Breast epithelium (tissue), 4 donors: ENCODE measurements around the gene PRKAB1. TPM values are rescaled to one million over a fixed set of nuclear protein-coding genes. Genes with fewer than 3 reads are reported as not detected.
A peak's percentile ranks its signal among the peaks of the same experiment; 100 is the strongest.

ENCODE experiments used
- DNase-seq, 2 donors: peaks; one replicate each; pipeline ENCODE4 v3.0.0-alpha.2; 2019; ENCODE audit warnings: low spot score in 2 of 2
- H3K27ac ChIP-seq, 2 donors: fragments of 200-600 bp; sonication (generic) in 1 of 2; one replicate each; pipeline ENCODE4 v1.5.1; 2016 to 2019; ENCODE audit warnings: mild to moderate bottlenecking in 1 of 2
- H3K27me3 ChIP-seq, 2 donors: fragments of 200-600 bp; sonication (generic) in 1 of 2; one replicate each; pipeline versions ENCODE4 v1.5.1 to v1.6.0; 2017 to 2019; ENCODE audit warnings: control low read depth in 1 of 2, mild to moderate bottlenecking in 1 of 2
- H3K36me3 ChIP-seq: fragments of 200-600 bp; one replicate; pipeline ENCODE4 v1.5.1; 2019
- H3K4me1 ChIP-seq, 2 donors: fragments of 200-600 bp; sonication (generic); one replicate each; pipeline ENCODE4 v1.5.1; 2016 to 2019; ENCODE audit warnings: control low read depth in 1 of 2
- H3K4me3 ChIP-seq, 3 donors: fragments of 200-600 bp; sonication (generic); 1 replicate in 2 of 3; 2 replicates in 1 of 3; pipeline ENCODE4 v1.5.1; 2016 to 2019; ENCODE audit warnings: mild to moderate bottlenecking in 3 of 3, moderate library complexity in 2 of 3
- H3K9me3 ChIP-seq, 2 donors: fragments of 200-600 bp; sonication (generic) in 1 of 2; one replicate each; pipeline ENCODE4 v1.5.1; 2016 to 2019; ENCODE audit warnings: control low read depth in 1 of 2
- CTCF ChIP-seq, 3 donors: fragments of 450-650 bp; IDR thresholded peaks; one replicate each; pipeline ENCODE4 v1.5.1; 2016 to 2017; ENCODE audit warnings: antibody characterized with exemption in 3 of 3, mild to moderate bottlenecking in 3 of 3, moderate library complexity in 3 of 3
- POLR2A ChIP-seq: fragments of 450-650 bp; IDR thresholded peaks from one replicate; pipeline ENCODE4 v1.6.1; 2016; ENCODE audit warnings: antibody characterized with exemption, mild to moderate bottlenecking, moderate library complexity
- POLR2AphosphoS5 ChIP-seq, 3 donors: sonication (generic); formaldehyde crosslinking; IDR thresholded peaks; one replicate each; pipeline ENCODE4 v1.6.1; 2017; ENCODE audit warnings: antibody characterized with exemption in 3 of 3
- intact Hi-C: fragments of 100-400 bp; cut with DNase I; formaldehyde crosslinking; loops from one replicate; pipeline ENCODE4 v1.15.1; 2023; ENCODE audit warnings: low total_unique reads
- total RNA-seq, 3 donors: library from RNA; depleted of rRNA; stranded (reverse); fragments of >200 nt; gene quantifications; one replicate each; pipeline ENCODE4 v1.1.0, GENCODE V29; 2016

Gene PRKAB1
- total RNA-seq, 3 donors from 2014 or later, result 20.2 to 39.0 (median 31.9) TPM

DNA sequence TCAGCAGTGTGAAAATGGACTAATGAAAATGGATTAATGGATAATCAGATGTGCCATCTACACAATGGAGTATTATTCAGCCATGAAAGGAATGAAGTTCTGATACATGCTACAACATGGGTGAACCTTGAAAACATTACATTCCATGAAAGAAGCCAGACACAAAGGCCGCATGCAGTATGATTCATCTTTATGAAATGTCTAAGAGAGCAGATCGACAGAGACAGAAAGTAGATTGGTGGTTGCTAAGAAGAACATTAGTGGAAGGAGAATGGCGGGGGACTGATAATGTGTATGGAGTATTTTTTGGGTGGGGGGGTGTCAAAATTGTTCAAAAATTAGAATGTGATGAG lies 47.3 kb downstream of the PRKAB1 start:
- TF ChIP-seq POLR2AphosphoS5 (IDR thresholded peaks at IDR 0.05), result no peak
- TF ChIP-seq CTCF (IDR thresholded peaks at IDR 0.05), result no peak
- TF ChIP-seq POLR2A, result no peak
- DNase-seq, result no peak
- Histone ChIP-seq H3K36me3 (no peaks in the 10 kb centered on the region), H3K4me1 (no peaks in the 10 kb centered on the region), H3K27me3 (no peaks in the 10 kb centered on the region), H3K9me3 (no peaks in the 10 kb centered on the region), H3K27ac (peak overlapping the region in 1 of 2 donors; percentile 88), H3K4me3 (no peak overlapping the region)
- intact Hi-C loops, result no loop called here

GRCh38 chr12:119718141-119718540 lies 50.2 kb downstream of the PRKAB1 start:
- Histone ChIP-seq H3K36me3 (no peaks in the 10 kb centered on the region), H3K4me1 (no peaks in the 10 kb centered on the region), H3K27me3 (no peaks in the 10 kb centered on the region), H3K27ac (no peak overlapping the region), H3K4me3 (no peak overlapping the region), H3K9me3 (no peaks in the 10 kb centered on the region)
- intact Hi-C loops, result no loop called here
- no peak for TF ChIP-seq POLR2A
- DNase-seq, result no peak

- Histone ChIP-seq H3K4me3 (no peak overlapping the region), H3K27ac (no peak overlapping the region), H3K36me3 (no peaks in the 10 kb centered on the region), H3K4me1 (no peaks in the 10 kb centered on the region), H3K9me3 (no peaks in the 10 kb centered on the region), H3K27me3 (no peaks in the 10 kb centered on the region)
- DNase-seq, result no peak
- intact Hi-C loops, result no loop called here
- TF ChIP-seq CTCF (IDR thresholded peaks at IDR 0.05) (no peak), POLR2AphosphoS5 (IDR thresholded peaks at IDR 0.05) (no peak), POLR2A (no peak)
Observed at GRCh38 chr12:119720349-119720748, 52.4 kb downstream of the PRKAB1 start.

DNA sequence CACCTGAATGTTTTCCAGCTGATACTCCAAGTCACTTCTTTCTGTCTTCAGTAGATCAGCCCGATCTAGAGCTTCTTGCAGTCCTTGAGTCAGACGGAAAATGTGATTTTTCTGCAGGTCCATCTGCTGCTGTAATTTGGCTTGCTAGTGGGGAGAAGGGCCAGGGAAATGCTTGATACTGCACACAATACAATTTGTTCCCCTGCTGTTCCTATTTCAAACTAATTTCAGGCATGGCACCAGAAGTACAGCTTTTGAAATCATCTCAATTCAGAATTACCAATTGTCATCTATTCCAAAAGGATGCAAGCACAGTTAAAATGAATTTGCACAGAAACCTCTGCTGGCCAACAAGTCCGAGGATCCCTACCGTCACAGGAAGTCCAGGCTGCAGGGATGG lies 53.4 kb downstream of the PRKAB1 start:
- Histone ChIP-seq H3K4me3 (no peak overlapping the region), H3K27ac (no peak overlapping the region), H3K27me3 (no peaks in the 10 kb centered on the region), H3K9me3 (no peaks in the 10 kb centered on the region), H3K4me1 (no peaks in the 10 kb centered on the region), H3K36me3 (no peaks in the 10 kb centered on the region)
- DNase-seq, result no peak
- TF ChIP-seq CTCF (IDR thresholded peaks at IDR 0.05) (no peak), POLR2A (no peak), POLR2AphosphoS5 (IDR thresholded peaks at IDR 0.05) (no peak)
- intact Hi-C loops, result no loop called here

GRCh38 chr12:119725523-119725922 lies 57.6 kb downstream of the PRKAB1 start:
- intact Hi-C loops, result no loop called here
- H3K4me1 ChIP-seq, result no peaks in the 10 kb centered on the region

More at GRCh38 chr12:119725523-119725922, 57.6 kb downstream of the PRKAB1 start:
- no peak for DNase-seq
- TF ChIP-seq CTCF (IDR thresholded peaks at IDR 0.05) (no peak), POLR2A (no peak), POLR2AphosphoS5 (IDR thresholded peaks at IDR 0.05) (no peak)
- Histone ChIP-seq H3K9me3 (no peaks in the 10 kb centered on the region), H3K27ac (no peak overlapping the region), H3K36me3 (no peaks in the 10 kb centered on the region), H3K4me3 (no peak overlapping the region), H3K27me3 (no peaks in the 10 kb centered on the region)
